Measurements from ENCODE around the gene GLIPR1. TPM values are rescaled to one million over a fixed set of nuclear protein-coding genes. Genes with fewer than 3 reads are reported as not detected.

GLIPR1 gene
- total RNA-seq, 1 experiment from 2014 or later = 1.9 TPM

DNA sequence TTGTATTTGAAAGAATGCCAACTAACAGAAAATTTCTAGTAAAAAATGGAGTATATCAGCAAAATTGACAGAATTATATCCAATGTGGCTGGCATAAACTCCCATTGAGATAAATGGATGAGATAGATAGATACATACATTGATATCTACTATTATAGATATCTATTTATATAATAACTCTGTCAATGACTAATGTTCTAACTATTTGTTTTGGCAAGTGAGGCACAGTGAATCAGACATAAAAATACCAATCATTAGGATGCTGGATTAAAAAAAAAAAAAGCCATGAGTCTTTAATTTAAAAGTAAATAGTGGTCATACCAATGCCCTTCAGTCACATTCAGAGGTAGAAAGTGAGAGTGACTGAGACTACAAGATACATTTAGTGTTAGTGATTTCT is 33.7 kb upstream of the GLIPR1 start:
- no peaks in the 10 kb centered on the region for H3K27me3 ChIP-seq (replicated peaks; ENCODE audit: control insufficient read depth, insufficient read depth, low read length)
- Mint-ChIP-seq H3K36me3 (ENCODE audit: insufficient read depth, unreplicated experiment) (no peaks in the 10 kb centered on the region), H3K4me3 (ENCODE audit: unreplicated experiment) (no peak overlapping the region), H3K4me1 (ENCODE audit: low read depth, unreplicated experiment) (peaks cover 14% of the 10 kb centered on the region), H3K9me3 (ENCODE audit: unreplicated experiment) (peaks cover 10% of the 10 kb centered on the region), H3K27ac (ENCODE audit: unreplicated experiment) (no peak overlapping the region), H3K27me3 (ENCODE audit: insufficient read depth, unreplicated experiment) (no peaks in the 10 kb centered on the region)
- BruUV-seq (replicated peaks) = no TSS peak
- TF ChIP-seq, protein P1, sequence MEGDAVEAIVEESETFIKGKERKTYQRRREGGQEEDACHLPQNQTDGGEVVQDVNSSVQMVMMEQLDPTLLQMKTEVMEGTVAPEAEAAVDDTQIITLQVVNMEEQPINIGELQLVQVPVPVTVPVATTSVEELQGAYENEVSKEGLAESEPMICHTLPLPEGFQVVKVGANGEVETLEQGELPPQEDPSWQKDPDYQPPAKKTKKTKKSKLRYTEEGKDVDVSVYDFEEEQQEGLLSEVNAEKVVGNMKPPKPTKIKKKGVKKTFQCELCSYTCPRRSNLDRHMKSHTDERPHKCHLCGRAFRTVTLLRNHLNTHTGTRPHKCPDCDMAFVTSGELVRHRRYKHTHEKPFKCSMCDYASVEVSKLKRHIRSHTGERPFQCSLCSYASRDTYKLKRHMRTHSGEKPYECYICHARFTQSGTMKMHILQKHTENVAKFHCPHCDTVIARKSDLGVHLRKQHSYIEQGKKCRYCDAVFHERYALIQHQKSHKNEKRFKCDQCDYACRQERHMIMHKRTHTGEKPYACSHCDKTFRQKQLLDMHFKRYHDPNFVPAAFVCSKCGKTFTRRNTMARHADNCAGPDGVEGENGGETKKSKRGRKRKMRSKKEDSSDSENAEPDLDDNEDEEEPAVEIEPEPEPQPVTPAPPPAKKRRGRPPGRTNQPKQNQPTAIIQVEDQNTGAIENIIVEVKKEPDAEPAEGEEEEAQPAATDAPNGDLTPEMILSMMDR (IDR thresholded peaks at IDR 0.05; ENCODE audit: insufficient read depth in 1 of 2, low read depth in 1 of 2, low read length in 1 of 2, severe bottlenecking in 1 of 2, unreplicated experiment in 1 of 2) = no peak
- POLR2A ChIA-PET = no interaction called here
- DNase-seq = no peak
- no peaks in the 10 kb centered on the region; the same call in none of the 2 replicates for H3K36me3 ChIP-seq (ENCODE audit: control insufficient read depth, insufficient read depth, low read length)
- intact Hi-C loops (cut with micrococcal nuclease; ENCODE audit: unreplicated experiment) = no loop called here
- H3K4me1 ChIP-seq = peaks cover 15% of the 10 kb centered on the region
- CTCF ChIA-PET = no interaction called here
- no peak overlapping the region for H3K4me3 ChIP-seq (ENCODE audit: low read depth, low read length)
- H3K9me3 ChIP-seq = peaks cover 6% of the 10 kb centered on the region; the same call in 1 of the 2 replicates

DNA sequence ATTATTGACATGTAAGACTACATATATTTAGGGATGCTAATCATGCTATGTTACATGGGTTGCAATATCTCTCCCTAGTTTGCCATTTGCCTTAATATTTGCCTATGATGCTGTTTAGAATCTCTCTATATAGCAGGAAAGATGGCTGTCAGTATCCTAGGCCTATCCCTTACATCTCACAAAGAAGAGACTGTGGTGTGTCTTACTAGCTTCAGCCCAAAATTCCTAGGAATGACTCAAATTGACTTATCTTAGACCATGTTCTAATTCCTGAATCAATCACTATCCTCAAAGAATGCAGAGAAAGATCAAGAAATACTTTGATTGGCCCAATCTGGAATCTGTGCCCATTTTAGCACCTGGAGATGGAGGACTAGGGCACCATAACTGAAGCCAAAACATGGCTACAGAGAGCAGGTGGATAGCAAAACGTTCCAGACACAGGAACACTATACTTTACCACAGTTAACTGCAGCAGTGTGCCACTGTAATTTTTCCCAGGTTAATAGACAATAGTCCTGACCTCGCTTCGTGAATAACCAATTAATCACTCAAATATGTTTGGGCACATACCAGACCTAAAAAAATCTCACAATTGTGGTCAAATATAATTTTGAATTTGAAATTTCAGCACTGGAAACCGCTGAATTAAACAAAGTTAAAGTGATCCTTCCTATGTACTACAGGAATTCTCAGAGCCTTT is 32.7 kb upstream of the GLIPR1 start:
- H3K4me1 ChIP-seq = peaks cover 5% of the 10 kb centered on the region
- POLR2A ChIA-PET = no interaction called here
- Mint-ChIP-seq H3K27me3 (ENCODE audit: insufficient read depth, unreplicated experiment) (peaks cover 6% of the 10 kb centered on the region), H3K9me3 (ENCODE audit: unreplicated experiment) (peaks cover 10% of the 10 kb centered on the region), H3K36me3 (ENCODE audit: insufficient read depth, unreplicated experiment) (no peaks in the 10 kb centered on the region), H3K27ac (ENCODE audit: unreplicated experiment) (no peak overlapping the region), H3K4me1 (ENCODE audit: low read depth, unreplicated experiment) (peaks cover 7% of the 10 kb centered on the region), H3K4me3 (ENCODE audit: unreplicated experiment) (no peak overlapping the region)
- no peaks in the 10 kb centered on the region for H3K27me3 ChIP-seq (replicated peaks; ENCODE audit: control insufficient read depth, insufficient read depth, low read length)
- DNase-seq = no peak
- TF ChIP-seq, protein P1 (IDR thresholded peaks at IDR 0.05; ENCODE audit: insufficient read depth in 1 of 2, low read depth in 1 of 2, low read length in 1 of 2, severe bottlenecking in 1 of 2, unreplicated experiment in 1 of 2) = no peak
- no peak overlapping the region for H3K4me3 ChIP-seq (ENCODE audit: low read depth, low read length)
- no peaks in the 10 kb centered on the region for H3K9me3 ChIP-seq
- CTCF ChIA-PET = no interaction called here
- H3K36me3 ChIP-seq (ENCODE audit: control insufficient read depth, insufficient read depth, low read length) = no peaks in the 10 kb centered on the region; the same call in none of the 2 replicates
- no TSS peak for BruUV-seq (replicated peaks)
- intact Hi-C loops (cut with micrococcal nuclease; ENCODE audit: unreplicated experiment) = no loop called here

DNA sequence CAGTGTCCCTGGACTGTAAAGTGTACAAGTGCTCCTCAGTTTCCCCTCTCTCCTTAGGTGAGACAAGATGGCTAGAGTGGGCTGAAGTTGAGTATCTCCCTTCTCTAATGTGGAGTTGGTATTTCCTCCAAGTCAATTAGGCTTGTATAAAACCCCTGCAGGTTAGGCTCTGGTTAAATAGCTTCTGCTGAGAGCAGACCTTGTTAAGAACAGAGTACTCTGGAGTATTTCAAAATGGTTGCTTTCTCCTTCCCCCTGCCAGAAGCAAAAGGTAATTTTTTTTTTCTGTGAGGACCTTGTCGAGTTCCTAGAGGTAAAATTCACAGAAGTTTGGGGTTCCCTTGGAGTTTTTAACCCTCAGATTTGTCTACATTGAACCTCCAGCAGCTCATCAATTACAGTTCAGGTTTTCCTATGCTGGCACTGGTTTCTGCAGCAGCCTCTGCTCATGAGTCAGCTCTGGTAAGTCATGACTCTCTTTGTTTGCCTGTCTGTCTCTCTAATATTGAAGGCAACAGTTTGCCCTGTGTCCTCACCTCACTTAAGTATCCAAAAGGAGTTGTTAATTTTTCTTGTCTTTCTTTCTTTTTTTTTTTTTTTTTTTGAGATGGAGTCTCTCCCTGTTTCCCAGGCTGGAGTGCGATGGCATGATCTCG is 27.8 kb upstream of the GLIPR1 start:
- Mint-ChIP-seq H3K4me1 (ENCODE audit: low read depth, unreplicated experiment) (no peaks in the 10 kb centered on the region), H3K4me3 (ENCODE audit: unreplicated experiment) (no peak overlapping the region), H3K9me3 (ENCODE audit: unreplicated experiment) (peaks cover 18% of the 10 kb centered on the region), H3K27ac (ENCODE audit: unreplicated experiment) (no peak overlapping the region), H3K36me3 (ENCODE audit: insufficient read depth, unreplicated experiment) (peaks cover 4% of the 10 kb centered on the region), H3K27me3 (ENCODE audit: insufficient read depth, unreplicated experiment) (peaks cover 6% of the 10 kb centered on the region)
- H3K9me3 ChIP-seq = peaks cover 7% of the 10 kb centered on the region
- no peak overlapping the region for H3K4me3 ChIP-seq (ENCODE audit: low read depth, low read length)
- POLR2A ChIA-PET = no interaction called here
- no peaks in the 10 kb centered on the region for H3K4me1 ChIP-seq
- H3K27me3 ChIP-seq (replicated peaks; ENCODE audit: control insufficient read depth, insufficient read depth, low read length) = no peaks in the 10 kb centered on the region
- no peaks in the 10 kb centered on the region for H3K36me3 ChIP-seq (ENCODE audit: control insufficient read depth, insufficient read depth, low read length)
- CTCF ChIA-PET = no interaction called here
- no peak for DNase-seq
- TF ChIP-seq, protein P1 (IDR thresholded peaks at IDR 0.05; ENCODE audit: insufficient read depth in 1 of 2, low read depth in 1 of 2, low read length in 1 of 2, severe bottlenecking in 1 of 2, unreplicated experiment in 1 of 2) = no peak
- intact Hi-C loops (cut with micrococcal nuclease; ENCODE audit: unreplicated experiment) = no loop called here
- BruUV-seq (replicated peaks) = no TSS peak
